K562 (cell line): Measurements from ENCODE around the gene ATP5PF. TPM values are rescaled to one million over a fixed set of nuclear protein-coding genes. Genes with fewer than 3 reads are reported as not detected.
"Not testable (repeated sequence)": the region's sequence is repeated elsewhere in the genome, so short reads cannot be mapped to it uniquely, and the experiment has no call there.

Experiments
- ATAC-seq: fragments of 200-7000 bp; cut with Tn5 transposase; 3 replicates; pipeline ENCODE4 v1.9.1; 2020; ENCODE audit warnings: moderate library complexity
- BruUV-seq: library from RNA; stranded (reverse); fragments of 400-500 nt; replicated peaks from 2 replicates; lab custom pipeline; 2021; lab: Mats Ljungman, UMichigan
- CTCF ChIA-PET: fragments of 300-600 bp; formaldehyde crosslinking; extraction: SDS; loops from one replicate; lab custom pipeline; 2021; ENCODE audit warnings: low intra/inter-chr PET ratio; lab: Yijun Ruan, JAX
- POLR2A ChIA-PET: fragments of 300-600, 350-650 bp; sonication (Branson Sonifier 250); formaldehyde crosslinking; extraction: SDS; loops from one replicate; lab custom pipeline; 2021; ENCODE audit warnings: antibody characterized with exemption, inconsistent platforms; lab: Yijun Ruan, JAX
- DNase-seq, 4 experiments: peaks; one replicate each; pipeline versions ENCODE4 v3.0.0 to v3.0.0-alpha.2; 2011 to 2018; ENCODE audit warnings: low spot score in 3 of 4, mixed read lengths in 3 of 4; ENCODE audit errors: extremely low read depth in 1 of 4
- FAIRE-seq: peaks from 2 replicates; lab custom pipeline; 2011; peaks lifted over from hg19 to GRCh38; lab: Jason Lieb, UNC
- H2AFZ ChIP-seq: 2 replicates; pipeline ENCODE4 v1.6.0; 2011; ENCODE audit warnings: low read depth, low read length, control low read depth, inconsistent platforms
- H3K27ac ChIP-seq: fragments of 200-600 bp; 3 replicates; pipeline ENCODE4 v1.8.0; 2011; ENCODE audit warnings: low read depth, mild to moderate bottlenecking, control low read depth, inconsistent platforms, low read length, moderate library complexity, mixed read lengths; ENCODE audit errors: extremely low read depth
- H3K27me3 ChIP-seq, 2 experiments: fragments of 300-600 bp in 1 of 2; 2 replicates in 1 of 2; 3 replicates in 1 of 2; pipeline versions ENCODE4 v1.6.0 to v1.8.0; 2011; ENCODE audit warnings: inconsistent platforms in 2 of 2, low read length in 2 of 2, mild to moderate bottlenecking in 1 of 2, mixed read lengths in 1 of 2, moderate library complexity in 1 of 2; ENCODE audit not compliant: control insufficient read depth in 2 of 2, insufficient read depth in 2 of 2
- H3K36me3 ChIP-seq: fragments of 300-600 bp; 3 replicates; pipeline ENCODE4 v1.8.0; 2011; ENCODE audit warnings: mild to moderate bottlenecking, low read length, inconsistent platforms; ENCODE audit not compliant: control insufficient read depth, insufficient read depth
- H3K4me1 ChIP-seq, 2 experiments: fragments of 200-600 bp in 1 of 2; replicated peaks in 1 of 2; 2 replicates in 1 of 2; 3 replicates in 1 of 2; pipeline versions ENCODE4 v1.5.1 to v1.8.0; 2011; ENCODE audit warnings: inconsistent platforms in 2 of 2, low read length in 2 of 2, mild to moderate bottlenecking in 1 of 2, mixed read lengths in 1 of 2, moderate library complexity in 1 of 2; ENCODE audit not compliant: control insufficient read depth in 2 of 2, insufficient read depth in 2 of 2
- H3K4me2 ChIP-seq: 2 replicates; pipeline ENCODE4 v1.6.1; 2011; ENCODE audit warnings: low read length, control low read depth, inconsistent platforms, mixed read lengths; ENCODE audit not compliant: insufficient read depth
- H3K4me3 ChIP-seq: fragments of 200-600 bp; sonication (generic), shearing (Covaris generic); 2 replicates; pipeline ENCODE4 v1.5.1; 2016; ENCODE audit warnings: control low read depth, inconsistent platforms
- H3K79me2 ChIP-seq: fragments of 200-600 bp; 3 replicates; pipeline ENCODE4 v1.8.0; 2011; ENCODE audit warnings: low read length, inconsistent platforms; ENCODE audit not compliant: control insufficient read depth, insufficient read depth
- H3K9ac ChIP-seq, 2 experiments: 2 replicates each; pipeline versions ENCODE4 v1.6.0 to v1.6.1; 2011; ENCODE audit warnings: low read depth in 2 of 2, low read length in 2 of 2, control low read depth in 1 of 2, inconsistent platforms in 1 of 2, mild to moderate bottlenecking in 1 of 2, mixed read lengths in 1 of 2; ENCODE audit not compliant: insufficient read depth in 1 of 2
- H3K9me1 ChIP-seq: one replicate; pipeline ENCODE4 v1.6.0; 2011; ENCODE audit warnings: inconsistent platforms, mild to moderate bottlenecking, low read length, moderate library complexity; ENCODE audit not compliant: control insufficient read depth, insufficient read depth
- H3K9me3 ChIP-seq: replicated peaks from 2 replicates; pipeline ENCODE4 v1.5.1; 2011; ENCODE audit warnings: low read depth, low read length, inconsistent platforms; ENCODE audit not compliant: control insufficient read depth, insufficient read depth
- H4K20me1 ChIP-seq: replicated peaks from 2 replicates; pipeline ENCODE4 v1.6.1; 2011; ENCODE audit warnings: low read length, inconsistent platforms, mixed read lengths; ENCODE audit not compliant: control insufficient read depth, insufficient read depth
- CAMTA2 ChIP-seq: fragments of 250-450 bp; sonication (Bioruptor Pico); conservative IDR thresholded peaks from 2 replicates; pipeline ENCODE4 v1.5.1; 2022
- ETV5 ChIP-seq: sonication (generic); formaldehyde crosslinking; IDR thresholded peaks from 2 replicates; pipeline ENCODE4 v1.4.0; 2020; ENCODE audit warnings: low read depth, mild to moderate bottlenecking, missing genetic modification reagents
- HOXB6 ChIP-seq: fragments of 250-450 bp; sonication (Bioruptor Pico); IDR thresholded peaks from 2 replicates; pipeline ENCODE4 v1.5.1; 2022; ENCODE audit warnings: mild to moderate bottlenecking, borderline replicate concordance
- KLF6 ChIP-seq: fragments of 250-450 bp; sonication (Bioruptor Pico); IDR thresholded peaks from 2 replicates; pipeline ENCODE4 v1.4.0; 2020; ENCODE audit warnings: mild to moderate bottlenecking, moderate library complexity, borderline replicate concordance
- MTA3 ChIP-seq: fragments of 450-650 bp; formaldehyde crosslinking; IDR thresholded peaks from 2 replicates; pipeline ENCODE4 v1.6.1; 2017; ENCODE audit warnings: mild to moderate bottlenecking, borderline replicate concordance
- MXI1 ChIP-seq: IDR thresholded peaks from 2 replicates; pipeline ENCODE4 v1.6.1; 2011; ENCODE audit warnings: low read depth, mild to moderate bottlenecking, improper control_type of control experiment, low read length
- MYNN ChIP-seq, 2 experiments: sonication (generic); formaldehyde crosslinking in 1 of 2; IDR thresholded peaks; 2 replicates each; pipeline versions ENCODE4 v1.5.0 to v1.6.1; 2016 to 2020; ENCODE audit warnings: antibody characterized with exemption in 1 of 2, missing genetic modification reagents in 1 of 2
- NCOA1 ChIP-seq: fragments of 450-650 bp; IDR thresholded peaks from 2 replicates; pipeline ENCODE4 v1.6.1; 2016; ENCODE audit warnings: low read depth
- NELFE ChIP-seq: IDR thresholded peaks from 2 replicates; pipeline ENCODE4 v1.6.1; 2011; ENCODE audit warnings: mild to moderate bottlenecking; ENCODE audit not compliant: insufficient read depth, insufficient read length
- NEUROD1 ChIP-seq: fragments of 150-350 bp; IDR thresholded peaks from 2 replicates; pipeline ENCODE4 v1.6.1; 2014; ENCODE audit warnings: borderline replicate concordance, low read length, low read depth; ENCODE audit not compliant: partially characterized antibody
- TEAD2 ChIP-seq: fragments of 450-650 bp; IDR thresholded peaks from 2 replicates; pipeline ENCODE4 v1.6.1; 2016; ENCODE audit warnings: missing genetic modification characterization, control low read depth, missing compliant biosample characterization
- ZNF232 ChIP-seq: sonication (generic); formaldehyde crosslinking; IDR thresholded peaks from 2 replicates; pipeline ENCODE4 v1.8.0; 2022; ENCODE audit warnings: mild to moderate bottlenecking, missing genetic modification reagents
- ZNF76 ChIP-seq: fragments of 250-450 bp; sonication (Bioruptor Pico); IDR thresholded peaks from 2 replicates; pipeline ENCODE4 v1.4.0; 2020; ENCODE audit warnings: mild to moderate bottlenecking, moderate library complexity, borderline replicate concordance
- WGBS: fragments of 100-300 bp; shearing (Covaris generic); methylation state at CpG from one replicate; pipeline ENCODE4 v1.1.6; 2016; ENCODE audit warnings: low coverage, mixed read lengths; ENCODE audit not compliant: insufficient coverage; ENCODE audit errors: missing lambda C conversion rate; 5-methylcytosine and 5-hydroxymethylcytosine counted together
- in situ Hi-C: fragments of 300-500 bp; cut with MboI; formaldehyde crosslinking; loops from 4 replicates; pipeline ENCODE4 v1.15.0; 2018; ENCODE audit warnings: inconsistent platforms, mixed read lengths
- intact Hi-C: fragments of 100-400 bp; cut with micrococcal nuclease; formaldehyde crosslinking; loops from 2 replicates; pipeline ENCODE4 v1.14.2; 2022
- polyA plus RNA-seq, 8 experiments: library from polyadenylated mRNA; depleted of rRNA in 4 of 8; stranded (reverse) in 5 of 8; unstranded in 3 of 8; fragments of >200 nt; fragmentation: Nextera tagmentation in 2 of 8; fragmentation: Illumina TruSeq in 1 of 8; extraction: Ambion mirVana in 2 of 8; extraction: Trizol in 1 of 8; gene quantifications; 2 replicates each; pipeline versions ENCODE4 v1.2.1 to v1.2.3, GENCODE V29; 2011 to 2014; ENCODE audit warnings: inconsistent platforms in 1 of 8, missing spikeins in 1 of 8
- total RNA-seq, 7 experiments: library from RNA; depleted of rRNA in 6 of 7; stranded (reverse); fragments of >200 nt in 6 of 7; fragmentation: Illumina TruSeq in 2 of 7; extraction: Trizol in 2 of 7; gene quantifications; 2 replicates each; pipeline versions ENCODE4 v1.2.1 to v1.2.3, GENCODE V29; 2011 to 2021; ENCODE audit warnings: low replicate concordance in 1 of 7
- TF ChIP-seq, protein P1 (sequence below): conservative IDR thresholded peaks from 2 replicates; pipeline ENCODE4 v1.6.1; 2011; ENCODE audit warnings: low read depth, mild to moderate bottlenecking, low read length; ENCODE audit not compliant: control insufficient read depth

ATP5PF gene
- total and polyA plus RNA-seq, 9 of the 15 experiments (the other 6 are each of a cell fraction or from before 2014, with no cell fraction given) = 242 to 2,488 (median 533) TPM

GRCh38 chr21:25700741-25701140 lies 34.0 kb downstream of the ATP5PF start:
- no TSS peak for BruUV-seq
- no peaks in the 10 kb centered on the region for H3K36me3 ChIP-seq
- no peak overlapping the region for H3K9ac ChIP-seq
- no peaks in the 10 kb centered on the region for H4K20me1 ChIP-seq
- intact Hi-C loops (loop anchor here (10.0 kb wide), 1 partner anchor 164 kb away; no protein-coding TSS in a partner anchor), in situ Hi-C loops (no loop called here)
- H3K4me3 ChIP-seq = no peak overlapping the region
- POLR2A ChIA-PET = no interaction called here
- H3K27ac ChIP-seq = no peak overlapping the region
- H2AFZ ChIP-seq = peak overlapping the region; percentile 53
- H3K27me3 ChIP-seq = no peaks in the 10 kb centered on the region
- no peak for FAIRE-seq
- CTCF ChIA-PET = no interaction called here
- WGBS = 55% methylated on average over 1 of the region's 1 CpG
- no peaks in the 10 kb centered on the region for H3K79me2 ChIP-seq
- H3K9me1 ChIP-seq = no peaks in the 10 kb centered on the region
- no peak for DNase-seq
- H3K4me2 ChIP-seq = no peak overlapping the region
- TF ChIP-seq TEAD2 (tag) (no peak), MYNN (IDR thresholded peaks at IDR 0.05) (no peak), MYNN (CRISPR knock-in tag; IDR thresholded peaks at IDR 0.05) (no peak), NELFE (no peak), MTA3 (no peak), CAMTA2 (CRISPR knock-in tag) (no peak), NEUROD1 (no peak), MXI1 (no peak), ZNF76 (CRISPR knock-in tag) (no peak), NCOA1 (no peak), ZNF232 (CRISPR knock-in tag) (no peak), ETV5 (no peak), HOXB6 (CRISPR knock-in tag) (no peak), KLF6 (no peak)
- TF ChIP-seq, protein P1, sequence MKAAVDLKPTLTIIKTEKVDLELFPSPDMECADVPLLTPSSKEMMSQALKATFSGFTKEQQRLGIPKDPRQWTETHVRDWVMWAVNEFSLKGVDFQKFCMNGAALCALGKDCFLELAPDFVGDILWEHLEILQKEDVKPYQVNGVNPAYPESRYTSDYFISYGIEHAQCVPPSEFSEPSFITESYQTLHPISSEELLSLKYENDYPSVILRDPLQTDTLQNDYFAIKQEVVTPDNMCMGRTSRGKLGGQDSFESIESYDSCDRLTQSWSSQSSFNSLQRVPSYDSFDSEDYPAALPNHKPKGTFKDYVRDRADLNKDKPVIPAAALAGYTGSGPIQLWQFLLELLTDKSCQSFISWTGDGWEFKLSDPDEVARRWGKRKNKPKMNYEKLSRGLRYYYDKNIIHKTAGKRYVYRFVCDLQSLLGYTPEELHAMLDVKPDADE = no peak
- H3K9me3 ChIP-seq = no peaks in the 10 kb centered on the region
- no peak for ATAC-seq
- no peaks in the 10 kb centered on the region for H3K4me1 ChIP-seq

DNA sequence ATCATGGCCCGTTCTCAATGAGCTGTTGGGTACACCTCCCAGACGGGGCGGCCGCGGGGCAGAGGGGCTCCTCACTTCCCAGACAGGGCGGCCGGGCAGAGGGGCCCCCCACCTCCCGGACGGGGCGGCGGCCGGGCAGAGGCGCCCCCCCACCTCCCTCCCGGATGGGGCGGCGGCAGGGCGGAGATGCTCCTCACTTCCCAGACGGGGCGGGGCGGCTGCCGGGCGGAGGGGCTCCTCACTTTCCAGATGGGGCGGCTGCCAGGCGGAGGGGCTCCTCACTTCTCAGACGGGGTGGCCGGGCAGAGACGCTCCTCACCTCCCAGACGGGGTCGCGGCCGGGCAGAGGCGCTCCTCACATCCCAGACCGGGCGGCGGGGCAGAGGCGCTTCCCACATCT lies 39.2 kb downstream of the ATP5PF start:
- ATAC-seq, H3K9me3 ChIP-seq, H3K9ac ChIP-seq, H3K4me2 ChIP-seq, H2AFZ ChIP-seq, CTCF ChIA-PET, intact Hi-C loops, H3K9me1 ChIP-seq, H3K4me1 ChIP-seq, H4K20me1 ChIP-seq, H3K27ac ChIP-seq, DNase-seq, H3K36me3 ChIP-seq, H3K27me3 ChIP-seq, BruUV-seq, H3K79me2 ChIP-seq, in situ Hi-C loops, FAIRE-seq, H3K4me3 ChIP-seq, POLR2A ChIA-PET: not testable (repeated sequence)
- 47% methylated on average over 12 of the region's 36 CpGs for WGBS
